ENCODE results near the gene PLB1. TPM values are rescaled to one million over a fixed set of nuclear protein-coding genes. Genes with fewer than 3 reads are reported as not detected.

The PLB1 gene
- total and polyA plus RNA-seq, 9 of the 15 experiments (the other 6 are each of a cell fraction or from before 2014, with no cell fraction given), result 0.01 to 0.09 (median 0.07) TPM; not detected in 2

GRCh38 chr2:28566521-28567041 lies 70.7 kb downstream of the PLB1 start (continued):
- TF ChIP-seq GTF3C2 (IDR thresholded peaks at IDR 0.05; ENCODE audit: borderline replicate concordance, extremely low read depth, insufficient read length) (no peak), PTTG1 (tag; IDR thresholded peaks at IDR 0.05; ENCODE audit: low read depth) (no peak), RBM15 (IDR thresholded peaks at IDR 0.05; ENCODE audit: insufficient read depth, low read length) (no peak), CREM (IDR thresholded peaks at IDR 0.05; ENCODE audit: low read depth) (peak; percentile 59), NCOA1 (IDR thresholded peaks at IDR 0.05; ENCODE audit: low read depth) (no peak), ZNF699 (CRISPR knock-in tag; IDR thresholded peaks at IDR 0.05; ENCODE audit: insufficient replicate concordance) (no peak), ZNF77 (CRISPR knock-in tag; IDR thresholded peaks at IDR 0.05) (no peak), RUNX1 (IDR thresholded peaks at IDR 0.05; ENCODE audit: low read depth) (no peak), HLTF (IDR thresholded peaks at IDR 0.05) (no peak), NRF1 (conservative IDR thresholded peaks at IDR 0.05 in 1 of 2, IDR thresholded peaks at IDR 0.05 in 1 of 2) (no peak), SRSF3 (IDR thresholded peaks at IDR 0.05; ENCODE audit: insufficient read depth, low read length) (no peak), NFXL1 (CRISPR knock-in tag; IDR thresholded peaks at IDR 0.05) (no peak), HDAC6 (IDR thresholded peaks at IDR 0.05; ENCODE audit: low read depth, low read length) (no peak), ARID4B (CRISPR knock-in tag; IDR thresholded peaks at IDR 0.05) (0 out of 2 replicates have a peak, but pooled peaks have one; percentile 32), IRF1 (CRISPR knock-in tag; IDR thresholded peaks at IDR 0.05; ENCODE audit: borderline replicate concordance) (no peak), STAT5B (CRISPR knock-in tag; IDR thresholded peaks at IDR 0.05) (no peak), TAF1 (IDR thresholded peaks at IDR 0.05; ENCODE audit: control insufficient read depth, extremely low read depth, insufficient read depth, low read length, severe bottlenecking) (no peak)

All from K562 (cell line).